Stimulated activated CD8-positive, alpha-beta memory T cell treated with anti-CD3 and anti-CD28 coated beads, Interleukin-15, amount 100 ng/mL, for 24 hours (primary cell): Measurements from ENCODE around the gene MMP27.

Experiments used
- DNase-seq: peaks from one replicate; pipeline ENCODE4 v3.0.0-alpha.2; 2020; ENCODE audit warnings: low read depth

The MMP27 gene

GRCh38 chr11:102703826-102704493 is 1.6 kb downstream of the MMP27 start:
- DNase-seq, result no peak

DNA sequence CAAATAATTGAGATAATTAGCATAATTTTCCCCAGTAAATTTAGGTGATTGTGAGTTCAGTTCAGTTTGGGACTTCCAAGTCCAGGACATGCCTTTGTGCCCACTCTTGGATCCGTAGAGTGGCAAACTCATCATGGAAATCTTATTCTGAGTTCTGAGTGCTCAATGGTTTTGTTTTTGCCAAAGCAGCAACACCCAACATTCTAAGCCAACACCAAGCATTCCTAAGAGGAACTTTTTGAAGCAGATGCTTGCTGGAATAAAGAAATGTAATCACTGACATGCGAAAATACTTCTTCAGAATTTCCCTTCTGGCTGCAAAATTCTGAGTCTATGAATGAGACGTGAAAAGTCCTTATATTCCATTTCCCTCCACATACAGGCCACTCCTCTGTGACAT is 10.4 kb downstream of the MMP27 start:
- no peak for DNase-seq

GRCh38 chr11:102685754-102686153 is 19.8 kb downstream of the MMP27 start:
- DNase-seq, result no peak

- DNase-seq, result no peak
Measured at GRCh38 chr11:102685338-102685737, 20.2 kb downstream of the MMP27 start.

GRCh38 chr11:102683277-102683676 is 22.3 kb downstream of the MMP27 start:
- no peak for DNase-seq

DNA sequence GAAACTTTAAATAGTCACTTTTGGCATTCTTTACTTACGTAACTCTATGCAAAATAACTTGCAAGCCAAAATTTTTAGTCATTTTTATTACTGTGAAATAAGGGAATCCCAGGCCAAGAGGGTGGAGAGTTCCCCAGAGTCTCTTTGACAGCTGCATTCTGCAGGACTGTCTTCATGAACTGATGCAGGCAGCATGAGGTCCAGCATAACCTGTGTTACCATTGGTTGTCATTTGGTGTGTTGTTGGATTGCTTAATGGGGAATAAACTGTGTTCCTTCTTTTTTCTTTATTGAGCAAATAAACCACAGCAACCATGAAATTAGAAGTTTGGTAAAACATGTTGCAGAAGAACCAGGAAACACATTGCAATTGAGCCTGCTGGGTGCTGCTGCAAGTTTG is 24.6 kb downstream of the MMP27 start:
- no peak for DNase-seq

DNA sequence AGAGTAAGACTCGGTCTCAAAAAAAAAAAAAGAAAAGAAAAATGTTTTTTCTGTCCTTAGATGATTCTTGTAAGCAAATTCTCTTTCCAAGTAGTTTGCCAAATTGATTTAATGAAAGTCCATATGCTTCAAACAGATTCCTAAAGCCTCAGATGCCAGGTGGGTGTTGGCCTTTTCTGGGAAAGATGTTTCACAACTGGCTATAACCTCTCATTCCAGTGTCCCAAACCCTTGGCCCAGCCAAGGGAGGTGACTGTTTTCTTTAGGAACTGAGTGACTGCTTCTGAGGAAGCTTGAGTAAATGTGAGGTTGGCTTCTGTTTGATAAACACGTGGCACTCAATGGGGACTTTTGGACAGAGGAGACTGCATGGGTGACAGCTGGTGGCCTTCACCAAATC is 27.5 kb downstream of the MMP27 start:
- DNase-seq, result no peak

DNA sequence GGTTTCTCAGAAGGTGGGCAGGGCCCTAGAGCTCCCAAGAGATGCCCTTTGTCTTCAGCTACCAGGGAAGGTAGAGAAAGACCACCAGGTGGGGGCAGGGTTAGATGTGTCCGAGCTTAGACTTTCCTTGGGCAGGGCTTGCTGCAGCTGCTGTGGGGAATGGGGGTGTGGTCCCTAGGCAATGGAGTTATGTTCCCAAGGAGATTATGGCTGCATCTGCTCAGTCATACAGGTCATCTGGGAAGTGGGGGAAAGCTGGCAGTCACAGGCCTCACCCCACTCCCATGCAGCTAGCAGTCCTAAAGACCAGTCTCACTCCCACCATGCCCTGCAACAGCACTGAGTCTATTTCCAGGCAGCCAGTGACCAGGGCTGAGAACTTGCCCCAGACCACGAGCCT is 29.5 kb downstream of the MMP27 start:
- no peak for DNase-seq

GRCh38 chr11:102669664-102670063 is 35.9 kb downstream of the MMP27 start:
- DNase-seq, result no peak

DNA sequence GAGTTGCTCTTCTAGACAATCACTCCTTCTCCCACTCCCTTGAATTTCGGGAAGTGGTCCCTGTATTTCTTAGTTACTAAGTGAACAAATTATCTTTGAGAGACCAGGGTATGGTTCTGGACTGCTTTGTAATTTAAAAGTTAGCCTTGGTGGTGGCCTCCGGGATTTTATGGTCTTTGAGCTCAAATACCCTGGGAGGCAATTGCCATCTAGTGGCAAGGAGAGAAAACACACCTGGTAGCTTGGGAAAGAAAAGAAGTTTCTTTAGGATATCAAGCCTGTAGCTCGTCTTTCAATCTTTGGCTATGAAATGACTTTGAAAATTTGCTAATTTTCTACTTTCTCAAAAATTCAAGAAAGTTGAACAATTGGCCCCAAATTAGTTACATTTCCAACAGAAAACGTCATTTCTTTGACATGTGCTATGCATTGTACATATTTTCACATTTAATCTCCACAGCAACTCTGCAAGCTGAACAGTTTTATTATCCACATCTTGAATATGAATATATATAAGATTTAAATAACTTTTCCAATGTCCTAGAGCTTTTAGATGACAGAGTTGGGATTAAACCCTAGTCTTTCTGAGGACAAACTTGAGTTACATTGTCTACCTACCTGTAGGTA is 39.1 kb downstream of the MMP27 start:
- DNase-seq, result no peak

GRCh38 chr11:102664001-102664752 is 41.4 kb downstream of the MMP27 start:
- DNase-seq, result no peak

GRCh38 chr11:102662607-102663006 is 43.0 kb downstream of the MMP27 start:
- no peak for DNase-seq

GRCh38 chr11:102661040-102661439 is 44.5 kb downstream of the MMP27 start:
- DNase-seq, result no peak

DNA sequence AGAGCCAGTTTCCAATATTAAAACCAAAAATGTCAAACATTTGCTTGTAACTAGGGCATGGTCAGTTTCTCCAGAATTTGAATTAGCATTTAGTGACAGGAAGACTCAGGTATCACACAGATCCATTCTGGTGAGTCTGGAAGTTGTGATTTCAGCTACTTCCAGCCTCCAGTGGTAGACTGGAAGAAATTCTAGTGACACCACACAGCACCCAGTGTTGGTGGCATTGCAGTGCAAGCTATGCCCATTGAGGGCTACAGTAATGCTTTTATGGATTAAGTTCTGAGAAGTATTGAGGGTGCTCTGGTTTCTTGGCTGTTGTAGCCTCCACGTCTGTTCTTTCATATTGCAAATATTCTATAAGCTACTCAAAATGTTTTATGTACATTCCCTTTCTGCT is 49.0 kb downstream of the MMP27 start:
- no peak for DNase-seq

- no peak for DNase-seq
Measured at GRCh38 chr11:102655547-102655946, 50.0 kb downstream of the MMP27 start.

DNA sequence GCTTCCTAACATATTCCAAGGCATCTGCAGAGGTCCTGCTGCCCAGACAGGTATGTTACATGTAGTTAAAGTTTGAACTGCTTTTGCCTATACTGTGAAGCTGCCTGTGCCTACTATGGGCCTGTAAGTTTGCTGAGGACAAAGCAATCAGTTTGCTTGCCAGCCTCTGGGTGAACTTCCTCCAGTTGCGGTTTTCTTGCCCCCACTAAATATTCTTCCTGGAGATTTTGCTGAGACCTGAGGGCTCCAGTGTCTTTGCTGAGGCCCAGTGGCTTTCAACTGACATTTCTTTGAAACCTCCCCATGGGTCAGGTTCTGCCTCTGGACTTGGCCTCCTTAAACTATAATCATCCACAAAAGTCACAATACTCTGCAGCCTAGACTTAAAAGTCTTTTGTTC is 50.8 kb downstream of the MMP27 start:
- no peak for DNase-seq

DNA sequence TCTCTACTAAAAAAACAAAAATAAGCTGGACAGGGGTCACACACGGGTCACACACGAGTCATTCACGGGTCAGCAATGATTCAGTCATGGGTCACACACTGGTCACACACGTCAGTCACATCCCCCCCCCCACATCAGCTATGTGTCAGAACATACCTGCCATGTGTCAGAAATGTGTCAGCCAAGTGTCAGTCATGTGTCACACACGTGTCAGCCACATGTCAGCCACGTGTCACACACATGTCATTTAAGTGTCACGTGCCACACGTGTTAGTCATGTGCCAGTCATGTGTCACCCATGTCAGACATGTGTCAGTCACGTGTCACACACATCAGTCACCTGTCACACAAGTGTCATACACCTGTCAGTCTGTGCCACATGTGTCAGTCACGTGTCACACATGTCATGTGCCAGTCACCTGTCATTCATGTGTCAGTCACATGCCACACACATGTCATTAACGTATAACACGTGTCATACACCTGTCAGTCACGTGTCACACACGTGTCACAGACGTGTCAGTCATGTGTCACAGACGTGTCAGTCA is 51.8 kb downstream of the MMP27 start:
- DNase-seq, result no peak

GRCh38 chr11:102647430-102647829 is 58.1 kb downstream of the MMP27 start:
- DNase-seq, result no peak

DNA sequence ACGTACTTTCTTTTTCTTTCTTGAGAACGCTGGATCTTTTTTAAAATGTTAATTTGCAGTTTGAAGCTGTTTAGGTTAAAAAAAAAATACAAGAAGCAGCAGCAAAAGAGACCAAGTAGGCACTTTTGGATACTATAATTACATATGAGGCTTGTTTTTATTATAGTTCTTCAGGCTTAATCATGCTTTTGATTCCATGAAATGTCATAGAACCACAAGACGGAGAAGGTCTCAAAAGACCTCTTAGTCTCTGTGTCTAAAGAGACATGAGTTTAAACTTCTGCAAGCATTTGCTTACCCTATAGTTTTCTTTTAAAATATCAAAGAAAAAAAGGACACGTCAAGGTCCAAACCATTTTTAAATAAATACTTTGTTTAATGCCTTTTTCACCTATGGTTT is 61.6 kb downstream of the MMP27 start:
- DNase-seq, result no peak
